NB4 (cell line): Measurements from ENCODE around the gene FKBP15.

Experiments used
- CTCF ChIP-seq: IDR thresholded peaks from one replicate; pipeline ENCODE4 v1.5.1; 2012; ENCODE audit warnings: low read depth, low read length
- TF ChIP-seq, protein P1 (sequence below): IDR thresholded peaks from 2 replicates; pipeline ENCODE4 v1.6.1; 2011; ENCODE audit warnings: low read depth, low read length

- TF ChIP-seq, protein P1, sequence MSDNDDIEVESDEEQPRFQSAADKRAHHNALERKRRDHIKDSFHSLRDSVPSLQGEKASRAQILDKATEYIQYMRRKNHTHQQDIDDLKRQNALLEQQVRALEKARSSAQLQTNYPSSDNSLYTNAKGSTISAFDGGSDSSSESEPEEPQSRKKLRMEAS = no peak
- no peak for TF ChIP-seq CTCF
Measured at GRCh38 chr9:113184539-113184938, 36.5 kb downstream of the FKBP15 start.
